Thymus (tissue), 11 donors: ENCODE data around the gene DDX17. TPM values are rescaled to one million over a fixed set of nuclear protein-coding genes. Genes with fewer than 3 reads are reported as not detected.

Experiments used
- DNase-seq, 9 donors: peaks; one replicate each; pipeline ENCODE4 v3.0.0-alpha.2; 2013; ENCODE audit warnings: low spot score in 9 of 9, low read depth in 6 of 9, missing footprints in 1 of 9
- H3K27ac ChIP-seq, 2 donors: one replicate each; pipeline ENCODE4 v1.5.1; 2013; ENCODE audit warnings: control low read depth in 1 of 2, low read depth in 1 of 2, low read length in 1 of 2, mild to moderate bottlenecking in 1 of 2, moderate library complexity in 1 of 2
- H3K27me3 ChIP-seq, 2 donors: one replicate each; pipeline ENCODE4 v1.5.1; 2013; ENCODE audit warnings: low read length in 1 of 2; ENCODE audit not compliant: control insufficient read depth in 2 of 2, insufficient read depth in 1 of 2
- H3K36me3 ChIP-seq, 2 donors: one replicate each; pipeline ENCODE4 v1.5.1; 2013; ENCODE audit warnings: low read length in 1 of 2, mild to moderate bottlenecking in 1 of 2, moderate library complexity in 1 of 2; ENCODE audit not compliant: control insufficient read depth in 2 of 2, insufficient read depth in 2 of 2
- H3K4me1 ChIP-seq, 2 donors: one replicate each; pipeline ENCODE4 v1.5.1; 2013; ENCODE audit warnings: low read length in 2 of 2; ENCODE audit not compliant: control insufficient read depth in 2 of 2, insufficient read depth in 2 of 2
- H3K4me3 ChIP-seq, 2 donors: one replicate each; pipeline ENCODE4 v1.5.1; 2013; ENCODE audit warnings: low read length in 2 of 2, control low read depth in 1 of 2, mild to moderate bottlenecking in 1 of 2
- H3K9me3 ChIP-seq, 2 donors: one replicate each; pipeline ENCODE4 v1.5.1; 2013; ENCODE audit warnings: low read length in 1 of 2, mild to moderate bottlenecking in 1 of 2; ENCODE audit not compliant: control insufficient read depth in 2 of 2, insufficient read depth in 1 of 2
- WGBS: extraction: QIAGEN DNeasy Blood & Tissue Kit; methylation state at CpG from one replicate; pipeline ENCODE4 v1.1.7; 2013; 5-methylcytosine and 5-hydroxymethylcytosine counted together
- polyA plus RNA-seq: library from polyadenylated mRNA; stranded (reverse); fragments of 200-250 nt; gene quantifications from one replicate; pipeline ENCODE4 v1.2.3, GENCODE V29; 2013
- total RNA-seq: library from RNA; stranded (reverse); fragments of 120-200 nt; gene quantifications from one replicate; pipeline ENCODE4 v1.2.4, GENCODE V29; 2013
- donor health status: healthy.

The DDX17 gene
- total and polyA plus RNA-seq, 2 donors = 325 to 402 TPM

DNA sequence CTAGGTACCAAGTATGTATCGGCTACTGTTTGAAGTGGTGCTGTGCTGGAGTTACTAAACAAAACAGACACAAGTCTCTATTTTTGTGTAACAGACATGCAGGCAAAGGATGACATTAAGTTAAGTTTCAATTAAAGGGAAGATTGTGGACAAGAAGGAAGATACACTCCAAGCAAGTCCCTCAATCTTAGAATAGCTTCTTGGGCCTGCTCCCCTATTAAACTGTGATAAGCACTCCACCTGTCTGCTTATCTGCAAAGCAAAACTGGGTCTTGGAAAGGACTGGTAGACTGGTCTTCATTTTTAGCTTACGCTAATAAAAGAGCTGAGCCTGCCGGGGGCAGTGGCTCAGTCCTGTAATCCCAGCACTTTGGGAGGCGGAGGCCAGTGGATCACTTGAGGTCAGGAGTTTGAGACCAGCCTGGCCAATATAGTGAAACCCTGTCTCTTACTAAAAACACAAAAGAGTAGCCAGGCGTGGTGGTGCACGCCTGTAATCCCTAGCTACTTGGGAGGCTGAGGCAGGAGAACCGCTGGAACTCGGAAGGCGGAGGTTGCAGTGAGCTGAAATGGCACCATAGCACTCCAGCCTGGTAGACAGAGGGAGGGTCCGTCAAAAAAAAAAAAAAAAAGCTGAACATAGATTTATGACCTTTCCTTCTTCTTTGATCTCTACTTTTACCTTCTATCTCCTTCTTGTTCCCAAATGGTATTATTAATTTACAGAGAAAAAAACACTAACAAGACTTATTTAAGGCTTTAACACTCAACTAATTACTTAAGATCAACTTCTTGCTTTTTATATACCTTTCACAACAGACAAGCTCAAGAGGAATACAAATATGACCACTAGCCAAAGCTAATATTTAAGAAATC is 4.1 kb downstream of the DDX17 start:
- Histone ChIP-seq H3K9me3 (peaks cover 0 to 5% of the 10 kb centered on the region in 2 donors), H3K4me1 (peaks cover 7 to 9% of the 10 kb centered on the region in 2 donors), H3K27me3 (no peaks in the 10 kb centered on the region), H3K36me3 (peaks cover 37 to 69% of the 10 kb centered on the region in 2 donors), H3K27ac (no peak overlapping the region), H3K4me3 (no peak overlapping the region)
- DNase-seq = no peak
- 94% methylated on average over 10 of the region's 10 CpGs for whole genome bisulfite sequencing

DNA sequence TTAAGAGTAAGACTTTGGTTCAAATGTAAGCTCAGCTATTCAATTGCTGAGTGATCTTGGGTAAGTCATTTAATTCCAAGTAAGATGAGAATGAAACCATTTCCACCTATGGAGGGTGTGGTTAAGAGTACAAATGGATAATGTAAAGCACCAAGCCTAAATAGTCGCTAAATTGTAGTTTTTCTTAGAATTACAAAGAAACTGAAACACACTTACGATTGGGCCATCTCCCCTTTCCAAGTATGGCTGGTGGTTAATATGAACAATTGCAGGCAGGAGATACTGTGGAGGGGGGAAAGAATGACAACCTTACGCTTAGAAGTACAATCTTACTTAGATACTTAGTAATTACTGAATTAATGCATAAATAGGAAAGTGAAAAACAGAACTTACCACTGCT is 8.2 kb downstream of the DDX17 start:
- H3K4me1 ChIP-seq = peaks cover 0 to under 1% of the 10 kb centered on the region in 2 donors
- H3K4me3 ChIP-seq = no peak overlapping the region
- no peaks in the 10 kb centered on the region for H3K27me3 ChIP-seq
- WGBS = 94% methylated on average over 3 of the region's 3 CpGs
- DNase-seq = no peak
- no peak overlapping the region for H3K27ac ChIP-seq
- H3K36me3 ChIP-seq = peaks cover 71 to 94% of the 10 kb centered on the region in 2 donors
- no peaks in the 10 kb centered on the region for H3K9me3 ChIP-seq

DNA sequence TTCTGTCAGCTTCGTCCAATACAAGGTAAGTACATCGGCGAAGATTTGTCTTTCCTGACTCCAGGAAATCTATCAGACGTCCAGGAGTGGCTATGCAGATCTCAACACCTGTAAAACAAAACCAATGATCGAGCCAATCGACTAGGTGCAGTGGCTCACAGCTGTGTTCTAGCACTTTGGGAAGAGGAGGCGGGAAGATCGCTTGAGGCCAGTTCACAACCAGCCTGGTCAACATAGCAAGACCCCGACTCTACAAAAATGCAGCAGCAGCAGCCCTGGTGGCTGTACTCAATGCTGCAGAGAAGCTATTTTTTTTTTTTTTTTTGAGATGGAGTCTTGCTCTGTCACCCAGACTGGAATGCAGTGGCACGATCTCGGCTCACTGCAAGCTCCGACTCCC is 11.2 kb downstream of the DDX17 start:
- peaks cover 83 to 98% of the 10 kb centered on the region in 2 donors for H3K36me3 ChIP-seq
- no peak overlapping the region for H3K27ac ChIP-seq
- no peaks in the 10 kb centered on the region for H3K9me3 ChIP-seq
- no peak for DNase-seq
- no peak overlapping the region for H3K4me3 ChIP-seq
- no peaks in the 10 kb centered on the region for H3K4me1 ChIP-seq
- 97% methylated on average over 12 of the region's 12 CpGs for WGBS
- no peaks in the 10 kb centered on the region for H3K27me3 ChIP-seq

DNA sequence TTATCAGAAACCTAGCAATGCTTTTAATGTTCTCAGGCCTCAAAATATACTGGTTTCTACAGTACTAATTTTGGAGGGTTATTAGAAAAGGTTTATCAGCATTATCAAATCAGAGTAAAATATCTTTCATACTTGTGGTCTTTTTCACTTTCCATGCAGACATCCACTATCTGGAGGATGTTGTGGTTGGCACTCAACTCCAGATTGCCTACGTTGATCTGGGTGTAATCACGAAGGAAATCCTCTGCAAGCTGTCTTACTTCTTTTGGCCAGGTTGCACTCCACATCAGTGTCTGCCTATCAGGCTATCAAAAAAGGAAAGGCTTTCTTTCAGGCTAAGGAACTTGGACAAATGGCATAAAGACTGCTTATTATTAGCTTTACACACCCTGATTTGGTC is 11.6 kb downstream of the DDX17 start:
- Histone ChIP-seq H3K4me1 (no peaks in the 10 kb centered on the region), H3K36me3 (peaks cover 84 to 98% of the 10 kb centered on the region in 2 donors)
- WGBS = 48% methylated on average over 2 of the region's 2 CpGs

DNA sequence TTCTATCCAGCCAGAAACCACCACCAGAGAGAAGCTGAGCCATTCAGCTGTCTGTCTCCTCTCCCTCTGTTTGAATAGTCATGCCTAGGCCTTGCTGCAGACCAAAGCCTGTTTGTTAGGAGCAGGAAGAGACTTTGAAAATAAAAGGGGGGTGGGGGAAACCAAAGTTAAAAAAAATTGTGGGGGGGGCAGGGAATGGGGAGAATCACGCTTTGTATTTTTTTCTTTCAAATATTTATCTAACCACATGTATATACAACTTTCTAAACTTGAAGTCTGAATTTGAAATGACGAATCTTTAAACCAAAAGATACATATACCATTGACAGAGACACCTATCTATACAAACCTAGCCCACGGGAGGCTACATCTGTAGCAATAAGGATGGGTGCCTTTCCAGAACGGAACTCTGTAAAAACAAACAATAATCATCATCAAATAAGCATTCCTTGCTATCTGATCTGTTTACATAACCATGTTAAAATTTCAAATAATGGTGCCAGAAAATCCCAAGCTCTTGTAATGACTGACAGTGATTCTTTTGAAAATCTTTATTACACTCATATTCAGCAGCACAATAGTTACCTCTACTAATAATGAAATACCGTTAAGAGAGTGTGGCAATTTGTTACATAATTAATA is 14.3 kb downstream of the DDX17 start:
- no peak overlapping the region for H3K27ac ChIP-seq

More for the DNA sequence above, 11.6 kb downstream of the DDX17 start:
- DNase-seq = no peak
- no peak overlapping the region for H3K27ac ChIP-seq
- H3K9me3 ChIP-seq = no peaks in the 10 kb centered on the region
- no peak overlapping the region for H3K4me3 ChIP-seq
- no peaks in the 10 kb centered on the region for H3K27me3 ChIP-seq

DNA sequence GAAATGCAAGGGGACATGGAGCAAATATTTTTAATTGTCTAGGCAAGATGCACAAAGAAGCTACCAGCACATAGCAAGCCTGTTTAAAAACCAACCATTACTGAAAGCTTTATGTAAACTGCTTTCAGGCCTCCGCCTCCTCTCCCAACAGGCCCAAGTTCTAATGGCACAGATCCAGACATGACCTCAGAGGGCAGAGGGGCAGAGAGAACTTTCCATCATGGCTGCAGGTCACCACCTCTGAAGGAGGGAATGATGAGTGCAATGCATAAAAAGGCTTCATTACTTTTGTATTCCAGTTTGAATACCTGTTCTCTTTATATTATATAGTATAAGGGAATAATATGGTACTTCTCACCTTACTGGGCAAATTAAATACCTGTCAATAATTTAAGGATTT is 15.2 kb downstream of the DDX17 start:
- no peaks in the 10 kb centered on the region for H3K9me3 ChIP-seq
- no peaks in the 10 kb centered on the region for H3K27me3 ChIP-seq
- 97% methylated on average over 1 of the region's 1 CpG for WGBS
- H3K27ac ChIP-seq = no peak overlapping the region
- no peak for DNase-seq
- no peak overlapping the region for H3K4me3 ChIP-seq
- peaks cover 84 to 96% of the 10 kb centered on the region in 2 donors for H3K36me3 ChIP-seq
- peaks cover 4 to 7% of the 10 kb centered on the region in 2 donors for H3K4me1 ChIP-seq

More for the DNA sequence above, 14.3 kb downstream of the DDX17 start:
- 96% methylated on average over 5 of the region's 5 CpGs for WGBS
- H3K9me3 ChIP-seq = no peaks in the 10 kb centered on the region
- no peaks in the 10 kb centered on the region for H3K27me3 ChIP-seq
- H3K4me3 ChIP-seq = no peak overlapping the region
- H3K4me1 ChIP-seq = no peaks in the 10 kb centered on the region
- DNase-seq = no peak
- peaks cover 81 to 96% of the 10 kb centered on the region in 2 donors for H3K36me3 ChIP-seq

DNA sequence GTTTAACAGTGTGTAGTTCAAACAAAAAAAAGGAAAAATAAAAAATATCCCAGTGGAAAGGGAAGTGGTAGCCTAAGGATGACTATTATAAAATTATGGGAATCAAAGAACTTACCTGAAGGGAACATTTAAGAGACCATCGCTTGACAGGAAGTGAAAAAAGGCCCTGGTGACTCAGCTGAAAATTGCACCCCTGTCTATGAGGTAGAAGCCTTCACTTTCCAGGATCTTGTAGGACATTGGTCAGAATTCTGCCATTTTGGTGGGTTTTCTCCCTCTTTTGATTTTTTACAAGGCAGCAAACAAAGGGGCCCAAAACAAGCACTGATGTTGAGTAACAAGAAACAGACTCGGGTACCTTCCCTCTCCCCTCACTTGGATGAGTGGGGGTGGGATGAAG is 15.6 kb downstream of the DDX17 start:
- Histone ChIP-seq H3K4me1 (peaks cover 5 to 7% of the 10 kb centered on the region in 2 donors), H3K4me3 (no peak overlapping the region), H3K9me3 (no peaks in the 10 kb centered on the region), H3K27ac (no peak overlapping the region), H3K27me3 (no peaks in the 10 kb centered on the region), H3K36me3 (peaks cover 84 to 96% of the 10 kb centered on the region in 2 donors)
- DNase-seq = no peak
- WGBS = 70% methylated on average over 2 of the region's 2 CpGs

DNA sequence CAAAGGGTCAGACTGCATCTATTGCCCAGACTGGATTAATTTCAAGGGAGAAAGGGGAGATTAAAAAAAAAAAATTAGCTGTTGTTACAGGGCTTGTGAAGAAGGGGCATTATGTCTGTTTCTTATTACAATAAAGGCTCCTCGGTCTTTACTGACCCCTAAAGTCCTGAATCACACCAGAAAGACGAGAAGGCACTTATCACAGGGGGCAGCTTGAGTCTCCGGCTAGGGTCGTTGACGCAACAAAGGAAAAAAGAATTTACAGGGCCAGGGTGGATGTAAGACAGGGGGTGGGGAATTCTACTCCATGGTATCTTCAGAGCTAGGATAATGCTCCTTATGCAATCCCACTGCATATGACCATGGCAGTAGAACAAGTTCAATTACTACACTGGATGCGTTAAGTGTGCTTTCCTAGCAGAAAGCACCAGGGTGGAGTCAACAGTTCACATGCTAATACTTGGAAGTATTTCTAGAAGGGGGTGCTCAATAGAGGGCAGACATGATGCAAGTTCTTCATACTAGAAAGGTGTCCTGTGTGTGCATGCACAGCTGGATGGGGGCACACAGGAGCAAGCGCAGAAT is 16.5 kb downstream of the DDX17 start:
- Histone ChIP-seq H3K27ac (no peak overlapping the region), H3K27me3 (no peaks in the 10 kb centered on the region), H3K36me3 (peaks cover 77 to 96% of the 10 kb centered on the region in 2 donors), H3K9me3 (no peaks in the 10 kb centered on the region), H3K4me1 (peaks cover 5 to 7% of the 10 kb centered on the region in 2 donors), H3K4me3 (no peak overlapping the region)
- DNase-seq = no peak
- 95% methylated on average over 7 of the region's 7 CpGs for whole genome bisulfite sequencing

DNA sequence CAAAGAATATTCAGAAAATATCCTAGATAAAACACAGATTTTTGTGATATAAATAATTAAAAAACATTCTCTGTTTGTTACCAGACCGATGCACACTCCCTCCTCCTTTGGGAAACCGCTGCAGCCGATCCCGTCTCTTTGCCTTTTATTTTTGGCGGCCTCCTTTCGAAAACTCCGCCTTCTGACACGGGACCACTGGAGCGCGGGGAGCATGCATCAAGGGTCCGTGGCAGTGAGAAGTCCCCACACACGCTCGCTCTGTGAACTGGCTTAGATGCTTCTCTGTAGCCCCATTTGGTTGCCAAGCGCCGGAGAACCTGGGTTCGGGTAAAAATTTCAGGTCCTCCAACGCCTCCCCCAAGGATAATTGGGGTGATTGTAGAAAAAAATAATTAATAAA is 17.0 kb downstream of the DDX17 start:
- H3K4me1 ChIP-seq = peaks cover 5 to 7% of the 10 kb centered on the region in 2 donors
- H3K4me3 ChIP-seq = no peak overlapping the region
- no peak for DNase-seq
- no peaks in the 10 kb centered on the region for H3K9me3 ChIP-seq
- H3K27ac ChIP-seq = no peak overlapping the region
- 98% methylated on average over 17 of the region's 17 CpGs for WGBS
- H3K36me3 ChIP-seq = peaks cover 79 to 96% of the 10 kb centered on the region in 2 donors
- H3K27me3 ChIP-seq = no peaks in the 10 kb centered on the region
